Ishikawa (cell line): ENCODE measurements around the gene SOWAHD.

Experiments used
- CEBPB ChIP-seq: IDR thresholded peaks from 2 replicates; pipeline ENCODE4 v1.6.1; 2012
- CREB1 ChIP-seq: IDR thresholded peaks from 2 replicates; pipeline ENCODE4 v1.6.1; 2012; ENCODE audit warnings: low read depth
- EGR1 ChIP-seq: IDR thresholded peaks from 2 replicates; pipeline ENCODE4 v1.6.1; 2012
- EP300 ChIP-seq: IDR thresholded peaks from 2 replicates; pipeline ENCODE4 v1.6.1; 2012; ENCODE audit warnings: borderline replicate concordance
- FOXM1 ChIP-seq: IDR thresholded peaks from 2 replicates; pipeline ENCODE4 v1.6.1; 2012; ENCODE audit warnings: low read depth, borderline replicate concordance
- NFIC ChIP-seq: IDR thresholded peaks from 2 replicates; pipeline ENCODE4 v1.6.1; 2012
- RAD21 ChIP-seq: IDR thresholded peaks from 2 replicates; pipeline ENCODE4 v1.6.1; 2012; ENCODE audit warnings: low read depth
- TAF1 ChIP-seq: IDR thresholded peaks from 2 replicates; pipeline ENCODE4 v1.6.1; 2012; ENCODE audit warnings: low read depth, mild to moderate bottlenecking
- TCF12 ChIP-seq: IDR thresholded peaks from 2 replicates; pipeline ENCODE4 v1.6.1; 2012; ENCODE audit warnings: low read depth
- TEAD4 ChIP-seq: IDR thresholded peaks from 2 replicates; pipeline ENCODE4 v1.6.1; 2012
- YY1 ChIP-seq: IDR thresholded peaks from 2 replicates; pipeline ENCODE4 v1.6.1; 2012; ENCODE audit warnings: low read depth
- ZBTB7A ChIP-seq: IDR thresholded peaks from 2 replicates; pipeline ENCODE4 v1.6.1; 2012; ENCODE audit warnings: low read depth
- TF ChIP-seq, protein P1 (sequence below): IDR thresholded peaks from 2 replicates; pipeline ENCODE4 v1.6.1; 2012
- TF ChIP-seq, protein P2 (sequence below): IDR thresholded peaks from 2 replicates; pipeline ENCODE4 v1.6.1; 2012; ENCODE audit warnings: low read depth, mild to moderate bottlenecking
- TF ChIP-seq, protein P3 (sequence below): IDR thresholded peaks from 2 replicates; pipeline ENCODE4 v1.6.1; 2012

Gene SOWAHD

DNA sequence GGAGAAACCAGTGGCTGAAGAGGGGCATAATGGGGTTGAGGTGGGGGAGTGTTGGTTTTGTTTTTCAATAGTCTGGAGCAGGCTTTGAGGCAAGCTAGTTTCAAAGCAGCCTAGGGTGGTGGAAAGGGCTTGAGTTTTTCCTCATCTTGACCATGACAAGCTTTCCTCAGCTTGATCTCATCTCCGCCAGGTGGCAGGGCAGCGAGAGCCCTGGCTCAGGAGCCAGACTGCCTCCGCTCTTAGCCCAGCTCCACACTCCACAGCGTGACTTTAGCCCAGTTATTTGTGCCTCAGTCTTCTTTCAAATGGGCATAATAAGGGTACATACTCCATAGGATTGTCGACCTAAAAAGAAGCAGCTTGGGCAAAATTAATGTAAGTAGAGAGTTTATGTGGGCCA is 29.9 kb upstream of the SOWAHD start:
- TF ChIP-seq TAF1 (no peak), YY1 (no peak), EGR1 (no peak), NFIC (no peak), ZBTB7A (no peak), TEAD4 (no peak), FOXM1 (no peak), EP300 (no peak), RAD21 (no peak), TCF12 (no peak), CEBPB (no peak)
- TF ChIP-seq, protein P1, sequence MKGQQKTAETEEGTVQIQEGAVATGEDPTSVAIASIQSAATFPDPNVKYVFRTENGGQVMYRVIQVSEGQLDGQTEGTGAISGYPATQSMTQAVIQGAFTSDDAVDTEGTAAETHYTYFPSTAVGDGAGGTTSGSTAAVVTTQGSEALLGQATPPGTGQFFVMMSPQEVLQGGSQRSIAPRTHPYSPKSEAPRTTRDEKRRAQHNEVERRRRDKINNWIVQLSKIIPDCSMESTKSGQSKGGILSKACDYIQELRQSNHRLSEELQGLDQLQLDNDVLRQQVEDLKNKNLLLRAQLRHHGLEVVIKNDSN: no peak
- TF ChIP-seq, protein P2, sequence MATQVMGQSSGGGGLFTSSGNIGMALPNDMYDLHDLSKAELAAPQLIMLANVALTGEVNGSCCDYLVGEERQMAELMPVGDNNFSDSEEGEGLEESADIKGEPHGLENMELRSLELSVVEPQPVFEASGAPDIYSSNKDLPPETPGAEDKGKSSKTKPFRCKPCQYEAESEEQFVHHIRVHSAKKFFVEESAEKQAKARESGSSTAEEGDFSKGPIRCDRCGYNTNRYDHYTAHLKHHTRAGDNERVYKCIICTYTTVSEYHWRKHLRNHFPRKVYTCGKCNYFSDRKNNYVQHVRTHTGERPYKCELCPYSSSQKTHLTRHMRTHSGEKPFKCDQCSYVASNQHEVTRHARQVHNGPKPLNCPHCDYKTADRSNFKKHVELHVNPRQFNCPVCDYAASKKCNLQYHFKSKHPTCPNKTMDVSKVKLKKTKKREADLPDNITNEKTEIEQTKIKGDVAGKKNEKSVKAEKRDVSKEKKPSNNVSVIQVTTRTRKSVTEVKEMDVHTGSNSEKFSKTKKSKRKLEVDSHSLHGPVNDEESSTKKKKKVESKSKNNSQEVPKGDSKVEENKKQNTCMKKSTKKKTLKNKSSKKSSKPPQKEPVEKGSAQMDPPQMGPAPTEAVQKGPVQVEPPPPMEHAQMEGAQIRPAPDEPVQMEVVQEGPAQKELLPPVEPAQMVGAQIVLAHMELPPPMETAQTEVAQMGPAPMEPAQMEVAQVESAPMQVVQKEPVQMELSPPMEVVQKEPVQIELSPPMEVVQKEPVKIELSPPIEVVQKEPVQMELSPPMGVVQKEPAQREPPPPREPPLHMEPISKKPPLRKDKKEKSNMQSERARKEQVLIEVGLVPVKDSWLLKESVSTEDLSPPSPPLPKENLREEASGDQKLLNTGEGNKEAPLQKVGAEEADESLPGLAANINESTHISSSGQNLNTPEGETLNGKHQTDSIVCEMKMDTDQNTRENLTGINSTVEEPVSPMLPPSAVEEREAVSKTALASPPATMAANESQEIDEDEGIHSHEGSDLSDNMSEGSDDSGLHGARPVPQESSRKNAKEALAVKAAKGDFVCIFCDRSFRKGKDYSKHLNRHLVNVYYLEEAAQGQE: no peak
- TF ChIP-seq, protein P3, sequence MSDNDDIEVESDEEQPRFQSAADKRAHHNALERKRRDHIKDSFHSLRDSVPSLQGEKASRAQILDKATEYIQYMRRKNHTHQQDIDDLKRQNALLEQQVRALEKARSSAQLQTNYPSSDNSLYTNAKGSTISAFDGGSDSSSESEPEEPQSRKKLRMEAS: no peak

DNA sequence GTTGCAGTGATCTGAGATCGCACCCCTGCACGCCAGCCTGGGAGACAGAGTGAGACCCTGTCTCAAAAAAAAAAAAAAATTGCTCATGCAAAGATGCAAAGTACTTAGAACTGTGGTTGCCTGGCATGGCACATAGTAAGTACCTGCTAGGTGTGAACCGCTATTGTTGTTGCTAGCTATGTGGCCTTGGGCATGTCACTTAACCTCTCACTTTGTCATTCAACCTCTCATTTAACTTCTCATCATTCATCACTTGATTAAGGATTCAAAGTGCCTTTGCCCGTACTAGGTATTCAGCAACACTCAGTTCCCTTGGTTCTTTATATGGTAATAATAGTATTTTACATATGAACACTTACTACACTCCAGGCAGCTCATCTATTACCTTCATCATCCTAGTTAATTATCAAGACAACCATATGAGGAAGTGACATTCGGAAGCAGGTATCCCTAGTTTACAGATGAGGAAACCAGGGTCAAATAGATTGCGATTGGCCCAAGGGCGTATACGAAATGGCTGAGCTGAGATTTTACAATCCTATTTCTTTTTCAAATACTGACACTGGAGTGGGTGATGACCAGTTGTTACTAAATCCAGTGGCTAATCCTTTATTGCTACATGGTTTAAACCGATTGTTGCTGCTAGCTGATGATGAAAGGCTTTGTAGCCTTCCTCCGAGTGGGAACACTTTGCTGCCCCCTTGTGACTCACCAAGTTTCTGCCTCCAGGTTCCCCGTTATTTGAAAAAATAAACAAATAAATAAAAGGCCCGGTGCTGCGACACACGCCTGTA is 28.8 kb upstream of the SOWAHD start:
- TF ChIP-seq CEBPB (0 out of 2 replicates have a peak, but pooled peaks have one; percentile 24), EP300 (no peak), ZBTB7A (no peak), RAD21 (peak; percentile 70), CREB1 (no peak), TCF12 (no peak)
- TF ChIP-seq, protein P1: no peak

DNA sequence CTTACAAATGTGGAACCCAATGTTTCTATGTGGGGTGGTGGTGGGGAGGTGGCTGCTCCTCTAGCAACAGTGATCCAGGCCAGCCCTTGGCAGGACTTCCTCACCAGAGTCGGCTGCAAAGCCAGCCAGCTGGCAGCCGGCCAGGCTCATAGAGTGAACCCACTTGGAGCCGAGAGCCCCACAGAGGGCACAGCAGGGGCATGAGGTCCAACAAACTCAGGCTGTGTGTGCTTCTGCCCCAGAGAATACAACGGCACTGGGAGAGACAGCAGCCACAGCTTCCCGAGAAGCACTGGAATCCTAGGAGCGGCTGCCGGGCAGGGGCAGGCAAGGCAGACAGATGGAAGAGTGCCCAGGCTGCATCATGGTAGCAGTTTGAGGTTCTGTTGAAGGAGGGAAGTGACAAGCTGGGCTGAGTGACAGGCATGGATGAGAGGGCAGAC is 23.5 kb upstream of the SOWAHD start:
- TF ChIP-seq, protein P3: no peak
- peak; percentile 90 for TF ChIP-seq NFIC
- TF ChIP-seq EP300: 0 out of 2 replicates have a peak, but pooled peaks have one; percentile 16
- TF ChIP-seq, protein P2: no peak

DNA sequence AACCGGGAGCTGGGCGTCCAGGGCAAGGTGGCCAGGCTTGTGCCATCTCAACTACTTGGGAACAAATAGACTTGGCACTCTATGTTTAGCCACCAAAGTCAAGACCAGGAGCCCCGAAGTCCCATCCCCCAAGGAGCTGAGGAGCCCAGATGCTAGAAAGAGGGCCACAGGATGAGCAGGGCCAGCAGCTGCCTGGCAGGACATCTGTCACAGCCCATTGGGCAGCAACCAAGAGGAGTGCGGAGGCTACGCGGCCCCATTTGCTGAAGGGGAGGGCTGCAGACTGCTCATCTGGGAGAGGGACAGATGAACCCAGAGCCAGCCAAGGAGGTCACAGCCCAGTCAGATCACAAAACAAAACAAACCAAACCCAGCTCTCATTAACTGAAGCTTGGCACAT is 22.9 kb upstream of the SOWAHD start:
- TF ChIP-seq RAD21 (no peak), TEAD4 (no peak), FOXM1 (no peak), CEBPB (no peak), ZBTB7A (no peak), YY1 (no peak)
- TF ChIP-seq, protein P1: no peak

DNA sequence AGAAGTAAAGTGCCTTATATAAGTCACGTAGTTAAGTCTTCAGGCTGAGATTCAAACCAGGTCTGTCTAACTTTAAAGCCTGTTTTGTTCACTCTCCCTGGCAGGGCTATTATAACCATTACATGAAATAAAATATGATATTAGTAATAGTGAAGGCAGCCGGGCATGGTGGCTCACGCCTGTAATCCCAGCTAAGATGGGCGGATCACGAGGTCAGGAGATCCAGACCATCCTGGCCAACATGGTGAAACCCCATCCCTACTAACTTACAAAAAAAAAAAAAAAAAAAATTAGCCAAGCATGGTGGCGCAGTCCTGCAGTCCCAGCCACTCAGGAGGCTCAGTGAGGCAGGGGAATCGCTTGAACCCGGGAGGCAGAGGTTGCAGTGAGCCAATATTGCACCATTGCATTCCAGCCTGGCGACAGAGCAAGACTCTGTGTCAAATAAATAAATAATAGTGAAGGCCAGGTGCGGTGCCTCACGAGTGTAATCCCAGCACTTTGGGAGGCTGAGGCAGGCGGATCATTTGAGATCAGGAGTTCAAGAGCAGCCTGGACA is 22.1 kb upstream of the SOWAHD start:
- TF ChIP-seq TEAD4: no peak

DNA sequence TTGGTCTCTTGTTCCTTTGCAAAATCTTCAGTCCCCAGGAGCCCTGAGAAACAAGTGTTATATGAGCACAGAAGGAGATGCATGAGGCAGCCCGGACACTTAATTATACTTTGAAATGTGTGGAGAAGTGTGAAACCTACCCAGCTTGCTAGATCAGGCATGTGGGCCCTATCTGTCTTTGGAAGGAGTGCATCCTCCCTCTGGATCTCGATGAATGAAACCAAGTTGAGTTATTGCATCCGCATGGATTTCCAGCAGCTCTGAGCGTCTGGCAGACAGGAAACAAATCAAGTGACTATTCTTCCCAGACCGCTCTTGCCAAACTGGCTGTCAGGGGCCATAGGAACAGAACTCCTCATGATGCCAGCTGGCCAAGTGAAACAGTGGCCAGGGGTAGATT is 19.6 kb upstream of the SOWAHD start:
- TF ChIP-seq TEAD4 (no peak), EGR1 (no peak), TCF12 (no peak), TAF1 (no peak), CREB1 (no peak), EP300 (no peak), CEBPB (no peak), ZBTB7A (no peak), YY1 (no peak), FOXM1 (no peak), RAD21 (no peak), NFIC (no peak)
- TF ChIP-seq, protein P2: no peak
- TF ChIP-seq, protein P1: no peak
- TF ChIP-seq, protein P3: no peak
